Measurements from ENCODE around the gene CEP112.

CEP112 gene

GRCh38 chr17:65754630-65755029 lies 437.3 kb downstream of the CEP112 start:
- DNase-seq (ENCODE audit: low read depth, low spot score), result no peak
- in situ Hi-C loops (cut with HindIII; ENCODE audit: low sequenced_read_pairs), result no loop called here
- no peak overlapping the region for H3K4me3 ChIP-seq (ENCODE audit: low read depth, low read length)
- TF ChIP-seq CTCF (IDR thresholded peaks at IDR 0.05; ENCODE audit: low read depth, low read length), result no peak

- TF ChIP-seq CTCF (IDR thresholded peaks at IDR 0.05; ENCODE audit: low read depth, low read length), result no peak
Observed at GRCh38 chr17:65754081-65754480, 437.9 kb downstream of the CEP112 start.

GRCh38 chr17:65753348-65753747 lies 438.6 kb downstream of the CEP112 start:
- no peak overlapping the region for H3K4me3 ChIP-seq (ENCODE audit: low read depth, low read length)
- in situ Hi-C loops (cut with HindIII; ENCODE audit: low sequenced_read_pairs), result no loop called here
- DNase-seq (ENCODE audit: low read depth, low spot score), result no peak
- TF ChIP-seq CTCF (IDR thresholded peaks at IDR 0.05; ENCODE audit: low read depth, low read length), result no peak

More at GRCh38 chr17:65754081-65754480, 437.9 kb downstream of the CEP112 start:
- in situ Hi-C loops (cut with HindIII; ENCODE audit: low sequenced_read_pairs), result no loop called here
- DNase-seq (ENCODE audit: low read depth, low spot score), result no peak
- H3K4me3 ChIP-seq (ENCODE audit: low read depth, low read length), result no peak overlapping the region

GRCh38 chr17:65751263-65751662 lies 440.7 kb downstream of the CEP112 start:
- no peak overlapping the region for H3K4me3 ChIP-seq (ENCODE audit: low read depth, low read length)
- in situ Hi-C loops (cut with HindIII; ENCODE audit: low sequenced_read_pairs), result no loop called here
- no peak for TF ChIP-seq CTCF (IDR thresholded peaks at IDR 0.05; ENCODE audit: low read depth, low read length)
- DNase-seq (ENCODE audit: low read depth, low spot score), result no peak

GRCh38 chr17:65750631-65751115 lies 441.3 kb downstream of the CEP112 start:
- peak; percentile 97 for DNase-seq (ENCODE audit: low read depth, low spot score)
- TF ChIP-seq CTCF (IDR thresholded peaks at IDR 0.05; ENCODE audit: low read depth, low read length), result no peak
- no peak overlapping the region for H3K4me3 ChIP-seq (ENCODE audit: low read depth, low read length)
- in situ Hi-C loops (cut with HindIII; ENCODE audit: low sequenced_read_pairs), result no loop called here

- in situ Hi-C loops (cut with HindIII; ENCODE audit: low sequenced_read_pairs), result no loop called here
- no peak for TF ChIP-seq CTCF (IDR thresholded peaks at IDR 0.05; ENCODE audit: low read depth, low read length)
- no peak overlapping the region for H3K4me3 ChIP-seq (ENCODE audit: low read depth, low read length)
- no peak for DNase-seq (ENCODE audit: low read depth, low spot score)
Observed at GRCh38 chr17:65750166-65750565, 441.8 kb downstream of the CEP112 start.

- TF ChIP-seq CTCF (IDR thresholded peaks at IDR 0.05; ENCODE audit: low read depth, low read length), result no peak
- in situ Hi-C loops (cut with HindIII; ENCODE audit: low sequenced_read_pairs), result no loop called here
- peak; percentile 22 for DNase-seq (ENCODE audit: low read depth, low spot score)
- H3K4me3 ChIP-seq (ENCODE audit: low read depth, low read length), result no peak overlapping the region
Observed at GRCh38 chr17:65749479-65749878, 442.5 kb downstream of the CEP112 start.
